Osteoblast (primary cell): ENCODE measurements around the gene PSMG4. TPM values are rescaled to one million over a fixed set of nuclear protein-coding genes. Genes with fewer than 3 reads are reported as not detected.

Source experiments
- DNase-seq: peaks from one replicate; pipeline ENCODE4 v3.0.0; 2011; ENCODE audit warnings: low spot score, mixed read lengths; ENCODE audit not compliant: insufficient read length; ENCODE audit errors: missing footprints
- H2AFZ ChIP-seq: 2 replicates; pipeline ENCODE4 v1.6.0; 2011; ENCODE audit warnings: mild to moderate bottlenecking, low read length
- H3K27ac ChIP-seq: 2 replicates; pipeline ENCODE4 v1.5.1; 2011; ENCODE audit warnings: mild to moderate bottlenecking, low read depth, low read length, moderate library complexity
- H3K27me3 ChIP-seq: 2 replicates; pipeline ENCODE4 v1.6.0; 2012; ENCODE audit warnings: mild to moderate bottlenecking, control low read depth, inconsistent platforms, low read length, moderate library complexity; ENCODE audit not compliant: insufficient read depth
- H3K36me3 ChIP-seq: 2 replicates; pipeline ENCODE4 v1.5.1; 2011; ENCODE audit warnings: mild to moderate bottlenecking, low read length, control low read depth, moderate library complexity; ENCODE audit not compliant: insufficient read depth
- H3K4me1 ChIP-seq: 2 replicates; pipeline ENCODE4 v1.5.1; 2011; ENCODE audit warnings: mild to moderate bottlenecking, low read length, control low read depth, moderate library complexity; ENCODE audit not compliant: insufficient read depth
- H3K4me2 ChIP-seq: 2 replicates; pipeline ENCODE4 v1.6.0; 2011; ENCODE audit warnings: mild to moderate bottlenecking, low read length; ENCODE audit not compliant: insufficient read depth
- H3K4me3 ChIP-seq: fragments of 200-600 bp; sonication (generic); 3 replicates; pipeline ENCODE4 v1.5.1; 2012; ENCODE audit warnings: mild to moderate bottlenecking, low read length, inconsistent platforms; ENCODE audit not compliant: insufficient read depth
- H3K79me2 ChIP-seq: 2 replicates; pipeline ENCODE4 v1.6.0; 2012; ENCODE audit warnings: mild to moderate bottlenecking, low read length, control low read depth, inconsistent platforms; ENCODE audit not compliant: insufficient read depth
- H3K9me3 ChIP-seq: 2 replicates; pipeline ENCODE4 v1.5.1; 2011; ENCODE audit warnings: low read depth, low read length, control low read depth
- H4K20me1 ChIP-seq: 2 replicates; pipeline ENCODE4 v1.6.0; 2012; ENCODE audit warnings: mild to moderate bottlenecking, low read length, control low read depth; ENCODE audit not compliant: insufficient read depth
- total RNA-seq: library from RNA; depleted of rRNA; stranded (reverse); fragments of >200 nt; gene quantifications from 2 replicates; pipeline ENCODE4 v1.2.3, GENCODE V29; 2012
- TF ChIP-seq, protein P1 (sequence below): IDR thresholded peaks from 2 replicates; pipeline ENCODE4 v1.5.1; 2011; ENCODE audit warnings: mild to moderate bottlenecking, low read depth, low read length, moderate library complexity; ENCODE audit errors: extremely low read depth

Gene PSMG4
- total RNA-seq, 1 donor, result 24.6 TPM

DNA sequence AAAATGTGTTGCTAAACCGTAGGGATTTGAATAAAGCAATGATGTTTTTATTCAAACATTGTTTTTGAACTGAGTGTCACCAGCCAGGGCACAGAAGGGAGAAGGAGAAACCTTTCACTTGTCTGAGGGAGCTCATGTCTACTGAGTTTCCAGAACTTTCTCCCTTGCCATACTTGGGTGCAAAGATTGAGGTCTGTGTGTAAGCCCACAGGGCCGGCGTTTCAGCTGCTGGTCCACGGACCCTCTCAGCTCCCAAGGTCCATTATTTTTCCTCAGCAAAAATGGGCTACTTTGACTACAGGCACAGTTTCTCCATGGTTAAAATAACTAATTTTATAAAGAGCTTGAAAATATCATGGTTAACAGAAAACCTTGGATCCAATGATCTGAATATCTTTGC lies 32.6 kb downstream of the PSMG4 start:
- peak; percentile 37 for DNase-seq
- no peaks in the 10 kb centered on the region for H4K20me1 ChIP-seq
- no peak overlapping the region for H3K4me3 ChIP-seq
- H2AFZ ChIP-seq, result no peak overlapping the region
- no peaks in the 10 kb centered on the region for H3K27me3 ChIP-seq
- H3K79me2 ChIP-seq, result no peaks in the 10 kb centered on the region
- no peaks in the 10 kb centered on the region for H3K9me3 ChIP-seq
- peaks cover 3% of the 10 kb centered on the region for H3K4me1 ChIP-seq
- H3K36me3 ChIP-seq, result no peaks in the 10 kb centered on the region
- H3K27ac ChIP-seq, result no peak overlapping the region
- TF ChIP-seq, protein P1, sequence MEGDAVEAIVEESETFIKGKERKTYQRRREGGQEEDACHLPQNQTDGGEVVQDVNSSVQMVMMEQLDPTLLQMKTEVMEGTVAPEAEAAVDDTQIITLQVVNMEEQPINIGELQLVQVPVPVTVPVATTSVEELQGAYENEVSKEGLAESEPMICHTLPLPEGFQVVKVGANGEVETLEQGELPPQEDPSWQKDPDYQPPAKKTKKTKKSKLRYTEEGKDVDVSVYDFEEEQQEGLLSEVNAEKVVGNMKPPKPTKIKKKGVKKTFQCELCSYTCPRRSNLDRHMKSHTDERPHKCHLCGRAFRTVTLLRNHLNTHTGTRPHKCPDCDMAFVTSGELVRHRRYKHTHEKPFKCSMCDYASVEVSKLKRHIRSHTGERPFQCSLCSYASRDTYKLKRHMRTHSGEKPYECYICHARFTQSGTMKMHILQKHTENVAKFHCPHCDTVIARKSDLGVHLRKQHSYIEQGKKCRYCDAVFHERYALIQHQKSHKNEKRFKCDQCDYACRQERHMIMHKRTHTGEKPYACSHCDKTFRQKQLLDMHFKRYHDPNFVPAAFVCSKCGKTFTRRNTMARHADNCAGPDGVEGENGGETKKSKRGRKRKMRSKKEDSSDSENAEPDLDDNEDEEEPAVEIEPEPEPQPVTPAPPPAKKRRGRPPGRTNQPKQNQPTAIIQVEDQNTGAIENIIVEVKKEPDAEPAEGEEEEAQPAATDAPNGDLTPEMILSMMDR, result no peak
- H3K4me2 ChIP-seq, result no peak overlapping the region

DNA sequence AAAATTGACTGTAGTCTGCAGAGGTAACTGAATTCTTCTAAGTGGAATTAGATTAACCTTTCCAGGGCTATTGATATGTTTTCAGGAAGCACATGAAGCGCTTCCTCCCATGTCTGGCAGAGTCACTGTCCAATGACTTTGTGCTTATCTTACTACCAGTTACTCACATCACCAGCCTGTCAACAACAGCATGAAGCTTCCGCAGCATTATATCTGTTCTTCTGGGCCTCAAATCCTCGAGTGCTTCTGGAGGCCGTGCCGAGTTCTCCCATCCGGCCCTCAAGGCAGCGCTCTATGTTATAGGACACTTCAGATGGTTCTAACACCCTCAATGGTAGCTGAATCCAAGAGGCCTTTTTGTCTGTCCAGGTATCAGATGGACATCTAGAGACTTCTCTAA lies 33.2 kb downstream of the PSMG4 start:
- TF ChIP-seq, protein P1, result no peak
- H3K4me1 ChIP-seq, result peaks cover 3% of the 10 kb centered on the region
- no peaks in the 10 kb centered on the region for H3K27me3 ChIP-seq
- no peak overlapping the region for H2AFZ ChIP-seq
- H3K27ac ChIP-seq, result no peak overlapping the region
- no peaks in the 10 kb centered on the region for H4K20me1 ChIP-seq
- no peak overlapping the region for H3K4me3 ChIP-seq
- H3K36me3 ChIP-seq, result no peaks in the 10 kb centered on the region
- DNase-seq, result peak; percentile 39
- no peaks in the 10 kb centered on the region for H3K79me2 ChIP-seq
- no peak overlapping the region for H3K4me2 ChIP-seq
- H3K9me3 ChIP-seq, result no peaks in the 10 kb centered on the region

DNA sequence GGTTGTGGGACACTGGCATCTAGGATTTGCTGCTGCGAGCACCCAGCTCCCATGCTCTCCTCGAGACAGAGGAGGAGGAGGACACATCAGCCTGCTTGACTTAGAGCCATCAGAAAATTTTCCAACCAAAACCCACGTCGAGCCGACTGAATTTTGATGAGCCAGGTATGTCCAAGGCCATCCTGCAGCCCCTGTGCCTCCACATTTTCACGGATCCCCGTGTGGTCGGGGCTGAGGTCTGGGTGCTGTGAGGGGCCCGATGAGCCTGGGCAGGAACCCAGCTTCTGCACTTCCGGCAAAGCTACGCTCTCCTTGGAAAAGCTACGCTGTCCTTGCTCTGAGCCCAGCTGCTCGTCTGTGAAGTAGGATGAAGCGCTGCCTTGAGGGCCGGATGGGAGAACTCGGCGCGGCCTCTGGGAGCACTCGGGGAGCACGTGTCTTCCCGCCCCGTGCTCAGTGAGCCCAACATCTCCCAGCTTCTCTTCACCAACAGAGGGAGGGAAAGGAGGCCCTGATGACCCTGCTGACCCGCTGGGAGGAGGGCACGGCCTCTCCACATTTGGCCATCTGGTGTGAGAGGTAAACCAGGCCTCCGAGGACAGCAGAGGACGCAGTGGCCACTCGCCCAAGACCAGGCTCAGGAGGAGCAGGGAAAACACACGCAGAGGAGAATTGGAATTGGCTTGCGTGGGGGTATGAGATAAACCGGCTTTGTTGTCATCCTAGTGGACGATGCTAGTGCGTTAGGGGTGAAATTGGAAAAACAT lies 33.9 kb downstream of the PSMG4 start:
- Histone ChIP-seq H2AFZ (no peak overlapping the region), H3K4me3 (no peak overlapping the region), H3K79me2 (no peaks in the 10 kb centered on the region), H4K20me1 (no peaks in the 10 kb centered on the region), H3K27me3 (no peaks in the 10 kb centered on the region), H3K4me1 (peaks cover 3% of the 10 kb centered on the region), H3K9me3 (no peaks in the 10 kb centered on the region), H3K36me3 (no peaks in the 10 kb centered on the region), H3K27ac (no peak overlapping the region), H3K4me2 (no peak overlapping the region)
- TF ChIP-seq, protein P1, result no peak
- DNase-seq, result peak; percentile 25

DNA sequence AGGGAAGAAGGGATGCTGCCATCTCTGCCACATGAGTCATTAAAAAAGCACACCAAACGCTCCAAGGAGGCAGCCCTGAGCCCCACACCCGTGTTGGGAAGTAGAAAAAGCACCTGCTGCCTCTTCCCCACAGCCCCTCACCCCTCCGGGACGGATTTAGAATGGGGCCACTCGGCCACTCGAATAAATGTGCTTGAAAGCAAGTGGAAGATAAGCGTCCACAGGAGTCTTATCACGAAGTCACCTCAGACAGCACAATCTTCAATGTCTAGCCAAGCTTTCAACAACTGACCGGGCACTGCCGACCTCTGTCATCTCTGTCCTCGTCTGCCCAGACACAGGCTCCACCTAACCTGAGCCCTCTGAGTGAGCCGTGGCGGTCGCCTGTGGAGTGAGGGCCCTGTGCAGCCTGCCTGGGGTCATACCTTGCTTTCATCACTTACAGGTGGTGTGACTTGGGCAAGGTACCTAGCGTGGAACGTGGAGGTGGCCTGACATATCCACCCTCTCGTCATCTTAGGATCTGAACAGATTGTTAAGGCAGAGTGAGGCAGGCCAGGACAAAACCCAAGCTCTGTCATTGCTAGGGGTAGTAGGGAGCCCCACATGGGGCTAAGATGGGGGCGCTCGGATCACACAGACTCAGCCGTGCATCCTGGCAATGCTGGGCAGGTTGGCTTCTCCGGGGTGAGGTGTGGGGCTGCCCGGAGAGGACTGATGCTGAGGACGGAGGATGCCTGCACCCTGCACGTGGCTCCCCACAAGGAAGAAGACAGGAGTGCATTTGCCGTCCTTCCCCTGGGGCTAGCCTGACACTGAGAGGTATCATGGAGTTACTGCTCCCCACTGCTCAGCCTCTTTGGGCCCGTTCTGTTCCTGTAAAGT lies 34.8 kb downstream of the PSMG4 start:
- peak; percentile 80 for DNase-seq
- Histone ChIP-seq H3K79me2 (no peaks in the 10 kb centered on the region), H3K4me2 (no peak overlapping the region), H3K4me1 (peaks cover 3% of the 10 kb centered on the region), H3K27me3 (no peaks in the 10 kb centered on the region), H2AFZ (no peak overlapping the region), H3K27ac (no peak overlapping the region), H3K4me3 (no peak overlapping the region), H4K20me1 (no peaks in the 10 kb centered on the region), H3K9me3 (no peaks in the 10 kb centered on the region), H3K36me3 (no peaks in the 10 kb centered on the region)
- TF ChIP-seq, protein P1, result no peak
